Peyer's patch (tissue), 4 donors: Measurements from ENCODE around the gene PTPN22. TPM values are rescaled to one million over a fixed set of nuclear protein-coding genes. Genes with fewer than 3 reads are reported as not detected.

Source experiments
- DNase-seq, 3 donors: peaks; one replicate each; pipeline ENCODE4 v3.0.0-alpha.2; 2017 to 2019
- H3K27ac ChIP-seq, 4 donors: fragments of 200-600 bp; sonication (generic); one replicate each; pipeline ENCODE4 v1.5.1; 2016 to 2019
- H3K27me3 ChIP-seq, 2 donors: fragments of 200-600 bp; sonication (generic); one replicate each; pipeline ENCODE4 v1.5.1; 2019
- H3K36me3 ChIP-seq, 3 donors: fragments of 200-600 bp; sonication (generic); one replicate each; pipeline ENCODE4 v1.5.1; 2016 to 2019
- H3K4me1 ChIP-seq, 4 donors: fragments of 200-600 bp; sonication (generic); one replicate each; pipeline ENCODE4 v1.5.1; 2016 to 2019
- H3K4me3 ChIP-seq, 4 donors: fragments of 200-600 bp; sonication (generic); 1 replicate in 3 of 4; 2 replicates in 1 of 4; pipeline ENCODE4 v1.5.1; 2016 to 2019; ENCODE audit warnings: mild to moderate bottlenecking in 1 of 4
- H3K9me3 ChIP-seq, 4 donors: fragments of 200-600 bp; sonication (generic); one replicate each; pipeline ENCODE4 v1.5.1; 2016 to 2019; ENCODE audit warnings: mild to moderate bottlenecking in 1 of 4
- CTCF ChIP-seq, 6 experiments: fragments of 450-650 bp in 4 of 6; fragments of 200-600 bp in 2 of 6; sonication (generic) in 1 of 6; IDR thresholded peaks; one replicate each; pipeline ENCODE4 v1.5.1; 2017 to 2019; ENCODE audit warnings: antibody characterized with exemption in 6 of 6, mild to moderate bottlenecking in 3 of 6, moderate library complexity in 1 of 6
- POLR2A ChIP-seq, 2 donors: fragments of 450-650 bp; IDR thresholded peaks; one replicate each; pipeline ENCODE4 v1.5.1; 2017; ENCODE audit warnings: antibody characterized with exemption in 2 of 2, mild to moderate bottlenecking in 2 of 2, moderate library complexity in 2 of 2
- total RNA-seq, 4 donors: library from RNA; depleted of rRNA; stranded (reverse); fragments of >200 nt; gene quantifications; one replicate each; pipeline ENCODE4 v1.1.0, GENCODE V29; 2016

PTPN22 gene
- total RNA-seq, 4 donors from 2014 or later, result 11.4 to 16.9 (median 13.2) TPM

GRCh38 chr1:113903501-113904292 lies 32.2 kb upstream of the PTPN22 start:
- no peaks in the 10 kb centered on the region for H3K9me3 ChIP-seq
- H3K27ac ChIP-seq, result peak overlapping the region; percentile 85 to 99 (median 90)
- no peak for TF ChIP-seq POLR2A (IDR thresholded peaks at IDR 0.05)
- no peak for TF ChIP-seq CTCF (IDR thresholded peaks at IDR 0.05)
- peak overlapping the region; percentile 70 to 85 (median 76) for H3K4me3 ChIP-seq
- peaks cover 4 to 47% (median 12%) of the 10 kb centered on the region in 4 donors for H3K4me1 ChIP-seq
- DNase-seq, result peak in 1 of 3 donors; percentile 53
- H3K36me3 ChIP-seq, result peaks cover 0 to 13% (median 0%) of the 10 kb centered on the region in 3 donors
- no peaks in the 10 kb centered on the region for H3K27me3 ChIP-seq

GRCh38 chr1:113901191-113901590 lies 29.7 kb upstream of the PTPN22 start:
- Histone ChIP-seq H3K27me3 (no peaks in the 10 kb centered on the region), H3K27ac (peak overlapping the region in 2 of 4 donors; percentile 47 to 71), H3K36me3 (peaks cover 0 to 38% (median 0%) of the 10 kb centered on the region in 3 donors), H3K4me3 (no peak overlapping the region), H3K9me3 (no peaks in the 10 kb centered on the region), H3K4me1 (peaks cover 4 to 53% (median 12%) of the 10 kb centered on the region in 4 donors)
- DNase-seq, result no peak
- TF ChIP-seq POLR2A (IDR thresholded peaks at IDR 0.05) (peak in 1 of 2 donors; percentile 46), CTCF (IDR thresholded peaks at IDR 0.05) (no peak)

- no peaks in the 10 kb centered on the region for H3K9me3 ChIP-seq
- H3K36me3 ChIP-seq, result peaks cover 0 to 52% (median 0%) of the 10 kb centered on the region in 3 donors
- no peak for TF ChIP-seq CTCF (IDR thresholded peaks at IDR 0.05)
- TF ChIP-seq POLR2A (IDR thresholded peaks at IDR 0.05), result no peak
- H3K27me3 ChIP-seq, result no peaks in the 10 kb centered on the region
- no peak for DNase-seq
- no peak overlapping the region for H3K27ac ChIP-seq
- H3K4me3 ChIP-seq, result no peak overlapping the region
- peaks cover 4 to 52% (median 10%) of the 10 kb centered on the region in 4 donors for H3K4me1 ChIP-seq
Measured at GRCh38 chr1:113899111-113899510, 27.6 kb upstream of the PTPN22 start.

GRCh38 chr1:113898241-113898814 lies 26.8 kb upstream of the PTPN22 start:
- no peak for DNase-seq
- H3K27me3 ChIP-seq, result no peaks in the 10 kb centered on the region
- TF ChIP-seq POLR2A (IDR thresholded peaks at IDR 0.05), result no peak
- no peak for TF ChIP-seq CTCF (IDR thresholded peaks at IDR 0.05)
- H3K27ac ChIP-seq, result no peak overlapping the region
- peaks cover 2 to 52% (median 6%) of the 10 kb centered on the region in 4 donors for H3K4me1 ChIP-seq
- H3K4me3 ChIP-seq, result no peak overlapping the region
- peaks cover 0 to 52% (median 0%) of the 10 kb centered on the region in 3 donors for H3K36me3 ChIP-seq
- no peaks in the 10 kb centered on the region for H3K9me3 ChIP-seq

- Histone ChIP-seq H3K36me3 (peaks cover 0 to 52% (median 0%) of the 10 kb centered on the region in 3 donors), H3K4me1 (peaks cover 0 to 36% (median 2%) of the 10 kb centered on the region in 4 donors), H3K27ac (no peak overlapping the region), H3K9me3 (no peaks in the 10 kb centered on the region), H3K27me3 (no peaks in the 10 kb centered on the region), H3K4me3 (no peak overlapping the region)
- no peak for DNase-seq
- TF ChIP-seq POLR2A (IDR thresholded peaks at IDR 0.05) (no peak), CTCF (IDR thresholded peaks at IDR 0.05) (no peak)
Measured at GRCh38 chr1:113895961-113896360, 24.4 kb upstream of the PTPN22 start.
